ENCODE measurements around the gene MN1.

The MN1 gene

DNA sequence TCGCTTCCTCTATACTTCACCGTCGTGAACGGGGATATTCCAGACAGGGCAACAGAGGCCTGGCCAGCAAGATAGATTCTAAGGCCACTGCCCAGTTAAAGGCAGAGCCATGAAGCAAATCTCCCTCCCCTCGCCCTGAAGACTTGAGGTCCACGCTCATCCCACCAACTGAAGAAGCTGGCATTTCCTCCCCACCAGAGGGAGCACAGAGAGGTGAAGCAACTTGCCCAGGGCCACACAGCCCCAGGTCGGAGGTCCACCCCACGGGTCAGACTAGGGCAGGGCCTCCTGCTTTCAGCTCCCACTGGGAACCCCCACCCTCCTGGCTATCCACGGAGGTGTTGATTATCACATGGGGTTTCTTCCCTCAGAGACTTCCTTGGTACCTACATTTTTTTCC lies 27.4 kb downstream of the MN1 start (continued):
- TF ChIP-seq ZC3H10 (CRISPR knock-in tag; IDR thresholded peaks at IDR 0.05) = no peak

DNA sequence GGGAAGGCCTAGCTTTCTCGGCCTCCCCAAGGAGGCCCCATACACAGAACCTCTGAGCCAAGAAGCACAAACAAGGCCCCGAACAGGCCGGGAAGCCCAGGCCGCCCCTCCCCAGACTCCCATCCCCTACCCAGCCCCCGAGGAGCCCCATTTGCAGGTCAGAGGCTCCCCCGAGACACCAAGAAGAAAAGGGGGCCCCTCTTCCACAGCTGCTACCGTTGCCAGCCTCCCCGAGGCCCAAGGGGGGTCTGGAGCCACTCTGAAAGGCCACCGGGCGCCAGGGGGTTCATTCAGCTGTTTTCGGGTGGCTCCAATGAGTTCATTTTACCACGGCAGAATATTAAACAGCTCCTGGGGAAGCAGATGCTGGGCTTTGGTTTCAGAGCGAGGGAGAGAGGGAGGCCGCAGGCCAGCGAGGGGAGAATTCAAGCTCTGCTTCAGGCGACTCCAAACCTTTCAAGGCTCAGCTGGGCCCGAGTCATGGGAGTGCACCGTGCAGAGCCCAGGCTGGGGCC lies 28.5 kb downstream of the MN1 start:
- ATAC-seq = no peak
- TF ChIP-seq PPARA (CRISPR knock-in tag; IDR thresholded peaks at IDR 0.05; ENCODE audit: borderline replicate concordance) (no peak), ESRRG (CRISPR knock-in tag; IDR thresholded peaks at IDR 0.05) (no peak), GLIS3 (CRISPR knock-in tag; IDR thresholded peaks at IDR 0.05) (no peak)
- TF ChIP-seq, protein P1, sequence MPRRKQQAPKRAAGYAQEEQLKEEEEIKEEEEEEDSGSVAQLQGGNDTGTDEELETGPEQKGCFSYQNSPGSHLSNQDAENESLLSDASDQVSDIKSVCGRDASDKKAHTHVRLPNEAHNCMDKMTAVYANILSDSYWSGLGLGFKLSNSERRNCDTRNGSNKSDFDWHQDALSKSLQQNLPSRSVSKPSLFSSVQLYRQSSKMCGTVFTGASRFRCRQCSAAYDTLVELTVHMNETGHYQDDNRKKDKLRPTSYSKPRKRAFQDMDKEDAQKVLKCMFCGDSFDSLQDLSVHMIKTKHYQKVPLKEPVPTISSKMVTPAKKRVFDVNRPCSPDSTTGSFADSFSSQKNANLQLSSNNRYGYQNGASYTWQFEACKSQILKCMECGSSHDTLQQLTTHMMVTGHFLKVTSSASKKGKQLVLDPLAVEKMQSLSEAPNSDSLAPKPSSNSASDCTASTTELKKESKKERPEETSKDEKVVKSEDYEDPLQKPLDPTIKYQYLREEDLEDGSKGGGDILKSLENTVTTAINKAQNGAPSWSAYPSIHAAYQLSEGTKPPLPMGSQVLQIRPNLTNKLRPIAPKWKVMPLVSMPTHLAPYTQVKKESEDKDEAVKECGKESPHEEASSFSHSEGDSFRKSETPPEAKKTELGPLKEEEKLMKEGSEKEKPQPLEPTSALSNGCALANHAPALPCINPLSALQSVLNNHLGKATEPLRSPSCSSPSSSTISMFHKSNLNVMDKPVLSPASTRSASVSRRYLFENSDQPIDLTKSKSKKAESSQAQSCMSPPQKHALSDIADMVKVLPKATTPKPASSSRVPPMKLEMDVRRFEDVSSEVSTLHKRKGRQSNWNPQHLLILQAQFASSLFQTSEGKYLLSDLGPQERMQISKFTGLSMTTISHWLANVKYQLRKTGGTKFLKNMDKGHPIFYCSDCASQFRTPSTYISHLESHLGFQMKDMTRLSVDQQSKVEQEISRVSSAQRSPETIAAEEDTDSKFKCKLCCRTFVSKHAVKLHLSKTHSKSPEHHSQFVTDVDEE (CRISPR knock-in tag; IDR thresholded peaks at IDR 0.05) = no peak
- TF ChIP-seq, protein P2, sequence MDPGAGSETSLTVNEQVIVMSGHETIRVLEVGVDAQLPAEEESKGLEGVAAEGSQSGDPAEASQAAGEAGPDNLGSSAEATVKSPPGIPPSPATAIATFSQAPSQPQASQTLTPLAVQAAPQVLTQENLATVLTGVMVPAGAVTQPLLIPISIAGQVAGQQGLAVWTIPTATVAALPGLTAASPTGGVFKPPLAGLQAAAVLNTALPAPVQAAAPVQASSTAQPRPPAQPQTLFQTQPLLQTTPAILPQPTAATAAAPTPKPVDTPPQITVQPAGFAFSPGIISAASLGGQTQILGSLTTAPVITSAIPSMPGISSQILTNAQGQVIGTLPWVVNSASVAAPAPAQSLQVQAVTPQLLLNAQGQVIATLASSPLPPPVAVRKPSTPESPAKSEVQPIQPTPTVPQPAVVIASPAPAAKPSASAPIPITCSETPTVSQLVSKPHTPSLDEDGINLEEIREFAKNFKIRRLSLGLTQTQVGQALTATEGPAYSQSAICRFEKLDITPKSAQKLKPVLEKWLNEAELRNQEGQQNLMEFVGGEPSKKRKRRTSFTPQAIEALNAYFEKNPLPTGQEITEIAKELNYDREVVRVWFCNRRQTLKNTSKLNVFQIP (CRISPR knock-in tag; IDR thresholded peaks at IDR 0.05; ENCODE audit: borderline replicate concordance, low read depth) = no peak

GRCh38 chr22:27772081-27772983 lies 29.2 kb downstream of the MN1 start:
- no peak for ATAC-seq
- TF ChIP-seq, protein P2 (CRISPR knock-in tag; IDR thresholded peaks at IDR 0.05; ENCODE audit: borderline replicate concordance, low read depth) = no peak
- TF ChIP-seq, protein P3, sequence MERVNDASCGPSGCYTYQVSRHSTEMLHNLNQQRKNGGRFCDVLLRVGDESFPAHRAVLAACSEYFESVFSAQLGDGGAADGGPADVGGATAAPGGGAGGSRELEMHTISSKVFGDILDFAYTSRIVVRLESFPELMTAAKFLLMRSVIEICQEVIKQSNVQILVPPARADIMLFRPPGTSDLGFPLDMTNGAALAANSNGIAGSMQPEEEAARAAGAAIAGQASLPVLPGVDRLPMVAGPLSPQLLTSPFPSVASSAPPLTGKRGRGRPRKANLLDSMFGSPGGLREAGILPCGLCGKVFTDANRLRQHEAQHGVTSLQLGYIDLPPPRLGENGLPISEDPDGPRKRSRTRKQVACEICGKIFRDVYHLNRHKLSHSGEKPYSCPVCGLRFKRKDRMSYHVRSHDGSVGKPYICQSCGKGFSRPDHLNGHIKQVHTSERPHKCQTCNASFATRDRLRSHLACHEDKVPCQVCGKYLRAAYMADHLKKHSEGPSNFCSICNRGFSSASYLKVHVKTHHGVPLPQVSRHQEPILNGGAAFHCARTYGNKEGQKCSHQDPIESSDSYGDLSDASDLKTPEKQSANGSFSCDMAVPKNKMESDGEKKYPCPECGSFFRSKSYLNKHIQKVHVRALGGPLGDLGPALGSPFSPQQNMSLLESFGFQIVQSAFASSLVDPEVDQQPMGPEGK (CRISPR knock-in tag; IDR thresholded peaks at IDR 0.05; ENCODE audit: borderline replicate concordance) = no peak
- TF ChIP-seq ARNTL (CRISPR knock-in tag; IDR thresholded peaks at IDR 0.05; ENCODE audit: borderline replicate concordance, low read depth) (no peak), CSDC2 (CRISPR knock-in tag; IDR thresholded peaks at IDR 0.05) (no peak), ISL1 (CRISPR knock-in tag; IDR thresholded peaks at IDR 0.05) (no peak), SNAI2 (CRISPR knock-in tag; IDR thresholded peaks at IDR 0.05) (no peak), CSRNP3 (CRISPR knock-in tag; IDR thresholded peaks at IDR 0.05) (no peak), ZFP30 (CRISPR knock-in tag; IDR thresholded peaks at IDR 0.05) (no peak), ESRRG (CRISPR knock-in tag; IDR thresholded peaks at IDR 0.05) (no peak), ZC3H10 (CRISPR knock-in tag; IDR thresholded peaks at IDR 0.05) (no peak), GLIS3 (CRISPR knock-in tag; IDR thresholded peaks at IDR 0.05) (no peak), OSR1 (CRISPR knock-in tag; IDR thresholded peaks at IDR 0.05) (no peak)
- TF ChIP-seq, protein P1 (CRISPR knock-in tag; IDR thresholded peaks at IDR 0.05) = no peak
- TF ChIP-seq, protein P4, sequence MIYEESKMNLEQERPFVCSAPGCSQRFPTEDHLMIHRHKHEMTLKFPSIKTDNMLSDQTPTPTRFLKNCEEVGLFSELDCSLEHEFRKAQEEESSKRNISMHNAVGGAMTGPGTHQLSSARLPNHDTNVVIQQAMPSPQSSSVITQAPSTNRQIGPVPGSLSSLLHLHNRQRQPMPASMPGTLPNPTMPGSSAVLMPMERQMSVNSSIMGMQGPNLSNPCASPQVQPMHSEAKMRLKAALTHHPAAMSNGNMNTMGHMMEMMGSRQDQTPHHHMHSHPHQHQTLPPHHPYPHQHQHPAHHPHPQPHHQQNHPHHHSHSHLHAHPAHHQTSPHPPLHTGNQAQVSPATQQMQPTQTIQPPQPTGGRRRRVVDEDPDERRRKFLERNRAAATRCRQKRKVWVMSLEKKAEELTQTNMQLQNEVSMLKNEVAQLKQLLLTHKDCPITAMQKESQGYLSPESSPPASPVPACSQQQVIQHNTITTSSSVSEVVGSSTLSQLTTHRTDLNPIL (CRISPR knock-in tag; IDR thresholded peaks at IDR 0.05; ENCODE audit: low read depth) = no peak

Measured in SK-N-SH treated with all-trans-retinoic acid at 6 μM for 48 hours (cell line).